Brain microvascular endothelial cell (primary cell): Measurements from ENCODE around the gene FUT6.
"Not testable (repeated sequence)": the region's sequence is repeated elsewhere in the genome, so short reads cannot be mapped to it uniquely, and the experiment has no call there.

Source experiments
- DNase-seq: peaks from one replicate; pipeline ENCODE4 v3.0.0-alpha.2; 2020
- H3K27ac ChIP-seq: fragments of 250-450 bp; sonication (Bioruptor Pico); 2 replicates; pipeline ENCODE4 v1.5.1; 2020; ENCODE audit warnings: mild to moderate bottlenecking, moderate library complexity
- H3K27me3 ChIP-seq: fragments of 250-450 bp; sonication (Bioruptor Pico); replicated peaks from 2 replicates; pipeline ENCODE4 v1.5.1; 2020; ENCODE audit warnings: mild to moderate bottlenecking
- H3K36me3 ChIP-seq: fragments of 250-450 bp; sonication (Bioruptor Pico); replicated peaks from 2 replicates; pipeline ENCODE4 v1.5.1; 2020; ENCODE audit warnings: mild to moderate bottlenecking
- H3K4me3 ChIP-seq: 2 replicates; pipeline ENCODE4 v1.5.1; 2011; ENCODE audit warnings: low read depth, mild to moderate bottlenecking, control low read depth, low read length, moderate library complexity
- in situ Hi-C: cut with HindIII; loops from 2 replicates; pipeline ENCODE4 v1.10.0; 2017; ENCODE audit warnings: low sequenced_read_pairs, low pct_ligation_motif_present
- TF ChIP-seq, protein P1 (sequence below): IDR thresholded peaks from 2 replicates; pipeline ENCODE4 v1.5.1; 2011; ENCODE audit warnings: low read depth, mild to moderate bottlenecking, moderate library complexity, low read length, control low read depth, inconsistent platforms; ENCODE audit errors: missing control alignments

Gene FUT6

GRCh38 chr19:5863030-5863665, 23.6 kb upstream of the FUT6 start:
- TF ChIP-seq, protein P1, sequence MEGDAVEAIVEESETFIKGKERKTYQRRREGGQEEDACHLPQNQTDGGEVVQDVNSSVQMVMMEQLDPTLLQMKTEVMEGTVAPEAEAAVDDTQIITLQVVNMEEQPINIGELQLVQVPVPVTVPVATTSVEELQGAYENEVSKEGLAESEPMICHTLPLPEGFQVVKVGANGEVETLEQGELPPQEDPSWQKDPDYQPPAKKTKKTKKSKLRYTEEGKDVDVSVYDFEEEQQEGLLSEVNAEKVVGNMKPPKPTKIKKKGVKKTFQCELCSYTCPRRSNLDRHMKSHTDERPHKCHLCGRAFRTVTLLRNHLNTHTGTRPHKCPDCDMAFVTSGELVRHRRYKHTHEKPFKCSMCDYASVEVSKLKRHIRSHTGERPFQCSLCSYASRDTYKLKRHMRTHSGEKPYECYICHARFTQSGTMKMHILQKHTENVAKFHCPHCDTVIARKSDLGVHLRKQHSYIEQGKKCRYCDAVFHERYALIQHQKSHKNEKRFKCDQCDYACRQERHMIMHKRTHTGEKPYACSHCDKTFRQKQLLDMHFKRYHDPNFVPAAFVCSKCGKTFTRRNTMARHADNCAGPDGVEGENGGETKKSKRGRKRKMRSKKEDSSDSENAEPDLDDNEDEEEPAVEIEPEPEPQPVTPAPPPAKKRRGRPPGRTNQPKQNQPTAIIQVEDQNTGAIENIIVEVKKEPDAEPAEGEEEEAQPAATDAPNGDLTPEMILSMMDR: no peak
- Histone ChIP-seq H3K27ac (no peak overlapping the region), H3K27me3 (no peaks in the 10 kb centered on the region), H3K4me3 (no peak overlapping the region), H3K36me3 (no peaks in the 10 kb centered on the region)
- in situ Hi-C loops: no loop called here
- no peak for DNase-seq

DNA sequence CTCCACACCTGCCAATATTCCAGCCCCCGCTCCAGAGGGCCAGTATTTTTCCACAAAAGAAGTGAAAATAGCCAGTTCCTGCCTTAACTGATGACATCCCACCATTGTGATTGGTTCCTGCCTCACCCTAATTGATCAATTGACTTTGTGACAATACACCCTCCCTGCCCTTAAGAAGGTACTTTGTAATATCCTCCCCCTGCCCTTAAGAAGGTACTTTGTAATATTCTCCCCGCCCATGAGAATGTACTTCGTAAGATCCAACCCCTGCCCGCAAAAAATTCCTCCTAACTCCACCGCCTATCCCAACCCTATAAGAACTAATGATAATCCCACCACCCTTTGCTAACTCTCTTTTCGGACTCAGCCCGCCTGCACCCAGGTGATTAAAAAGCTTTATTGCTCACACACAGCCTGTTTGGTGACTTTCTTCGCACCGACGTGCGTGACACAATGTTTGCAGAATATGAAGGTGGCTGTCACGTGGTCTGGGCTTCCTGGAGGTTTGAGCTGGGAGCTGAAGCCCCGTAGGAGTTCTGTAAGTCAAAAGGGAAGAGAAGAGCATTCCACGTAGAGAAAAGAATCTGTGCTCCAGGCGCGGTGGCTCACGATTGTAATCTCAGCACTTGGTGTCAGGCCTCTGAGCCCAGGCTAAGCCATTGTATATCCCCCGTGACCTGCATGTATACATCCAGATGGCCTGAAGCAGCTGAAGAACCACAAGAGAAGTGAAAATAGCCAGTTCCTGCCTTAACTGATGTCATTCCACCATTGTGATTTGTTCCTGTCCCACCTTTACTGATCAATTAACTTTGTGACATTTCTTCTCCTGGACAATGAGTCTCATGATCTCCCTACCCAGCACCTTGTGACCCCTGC, 17.9 kb upstream of the FUT6 start:
- H3K4me3 ChIP-seq: no peak overlapping the region
- peaks cover 6% of the 10 kb centered on the region for H3K27me3 ChIP-seq
- H3K27ac ChIP-seq: no peak overlapping the region
- in situ Hi-C loops: no loop called here
- no peaks in the 10 kb centered on the region for H3K36me3 ChIP-seq
- TF ChIP-seq, protein P1: no peak
- no peak for DNase-seq

DNA sequence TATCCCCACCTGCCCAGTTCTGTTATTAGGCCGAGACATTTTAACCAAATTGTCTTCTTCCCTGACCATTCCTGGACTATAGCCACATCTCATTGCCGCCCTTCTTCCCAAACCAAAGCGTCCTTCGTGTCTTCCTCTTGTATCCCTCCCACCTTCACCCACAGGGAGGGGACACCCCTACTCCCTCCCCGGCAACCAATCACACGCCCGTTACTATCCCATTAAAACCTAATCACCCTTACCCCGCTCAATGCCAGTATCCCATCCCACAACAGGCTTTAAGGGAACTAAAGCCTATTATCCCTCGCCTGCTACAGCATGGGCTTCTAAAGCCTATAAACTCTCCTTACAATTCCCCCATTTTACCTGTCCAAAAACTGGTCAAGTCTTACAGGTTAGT, 15.6 kb upstream of the FUT6 start:
- DNase-seq, in situ Hi-C loops, H3K4me3 ChIP-seq, H3K27ac ChIP-seq, H3K36me3 ChIP-seq, H3K27me3 ChIP-seq: not testable (repeated sequence)

- DNase-seq, H3K27me3 ChIP-seq, in situ Hi-C loops, H3K4me3 ChIP-seq, H3K27ac ChIP-seq, H3K36me3 ChIP-seq: not testable (repeated sequence)
These were observed 14.6 kb upstream of the FUT6 start for GRCh38 chr19:5854121-5854520.

GRCh38 chr19:5851302-5851701, 11.8 kb upstream of the FUT6 start, which contains the start of gene FUT3:
Gene FUT3 (minus strand): TSS chr19:5851449.
- in situ Hi-C loops: no loop called here
- H3K27me3 ChIP-seq: peaks cover 6% of the 10 kb centered on the region
- TF ChIP-seq, protein P1: no peak
- no peak within 1 kb of the TSS for H3K27ac ChIP-seq
- no peaks in the 10 kb centered on the region for H3K36me3 ChIP-seq
- DNase-seq: no peak
- H3K4me3 ChIP-seq: no peak within 1 kb of the TSS

GRCh38 chr19:5850743-5851293, 11.3 kb upstream of the FUT6 start:
- Histone ChIP-seq H3K27ac (no peak overlapping the region), H3K4me3 (no peak overlapping the region), H3K27me3 (peaks cover 3% of the 10 kb centered on the region), H3K36me3 (no peaks in the 10 kb centered on the region)
- TF ChIP-seq, protein P1: no peak
- in situ Hi-C loops: no loop called here
- peak; percentile 53 for DNase-seq
